A549 treated with AZD9567 at 1 μM for 4 hours (cell line): ENCODE measurements around the gene C19orf85. TPM values are rescaled to one million over a fixed set of nuclear protein-coding genes. Genes with fewer than 3 reads are reported as not detected.

Source experiments
- total RNA-seq: library from RNA; stranded (reverse); fragments of 200-300 nt; extraction: Qiagen RNA extraction; gene quantifications from 5 replicates; pipeline ENCODE4 v1.2.3, GENCODE V29; 2022; ENCODE audit not compliant: insufficient read depth

Gene C19orf85
- total RNA-seq, result not detected in 5 replicates

DNA sequence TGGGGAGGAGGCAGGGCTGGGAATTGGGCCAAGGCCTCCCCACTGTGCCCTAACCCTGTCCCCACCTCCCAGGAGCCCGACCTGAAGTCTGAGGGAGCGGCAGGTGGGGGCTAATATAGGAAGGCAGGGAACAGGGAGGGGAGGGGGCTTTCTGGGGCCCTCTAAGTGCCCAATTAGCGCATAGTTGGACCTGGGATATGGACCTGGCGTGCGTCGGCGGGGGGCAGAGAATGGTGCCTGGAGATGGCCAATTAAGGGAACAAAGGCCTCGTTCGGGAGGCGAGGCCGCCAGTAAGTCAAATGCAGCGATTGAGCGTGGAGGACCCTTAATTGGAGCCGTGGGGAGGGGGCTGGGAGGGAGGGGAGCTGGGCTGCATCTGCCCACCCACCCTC lies at the start of gene C19orf85:
TSS of gene C19orf85 (minus strand) at position 90 of the 393 bp plus-strand sequence. CDS start 197 bp downstream, outside the sequence.

DNA sequence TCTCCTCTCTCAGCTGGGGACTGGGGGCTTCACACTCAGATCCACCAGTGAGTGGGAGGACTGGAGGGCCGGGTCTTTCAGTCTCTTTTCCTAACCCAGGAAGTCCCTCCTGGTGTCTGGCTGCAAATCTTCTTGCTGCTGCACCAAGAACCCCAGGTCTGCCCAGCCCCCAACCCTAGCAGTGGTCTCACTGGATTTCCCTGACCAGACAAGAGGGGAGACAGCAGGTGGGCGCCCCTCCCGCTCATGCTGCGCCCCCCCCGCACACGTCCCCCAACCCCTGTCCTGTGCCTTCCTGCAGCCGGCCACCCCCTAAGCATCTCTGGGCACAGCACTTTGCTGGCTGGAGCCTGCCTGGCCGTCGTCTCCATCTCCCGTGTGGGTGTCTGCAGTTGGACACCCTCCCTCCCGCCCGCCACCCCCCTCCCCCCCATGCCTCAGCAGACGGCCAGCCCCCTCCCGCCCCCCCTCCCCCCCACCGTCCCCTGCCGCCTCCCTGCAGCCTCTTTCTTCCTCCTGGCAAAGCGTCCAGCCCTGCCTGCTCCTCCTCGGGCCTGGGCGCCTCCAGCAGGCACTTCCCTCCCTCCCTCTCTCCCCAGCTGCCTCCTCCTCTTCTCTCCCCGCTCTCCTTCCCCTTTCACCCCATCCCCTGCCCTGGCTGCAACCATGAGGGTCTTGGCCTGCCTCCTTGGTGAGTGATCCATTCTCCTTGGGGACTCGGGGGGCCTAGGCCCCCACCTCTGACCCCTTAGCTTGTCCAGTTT lies 23.6 kb upstream of the C19orf85 start, which contains the start of gene SSC5D:
TSS of gene SSC5D (plus strand) at position 513 of the 764 bp plus-strand sequence. CDS start at position 667, 154 bp downstream.

GRCh38 chr19:55484593-55485438 lies 20.3 kb upstream of the C19orf85 start, which contains the start of gene NAT14:
TSS of gene NAT14 (plus strand) at chr19:55485188. CDS start at chr19:55485709, 521 bp downstream.

DNA sequence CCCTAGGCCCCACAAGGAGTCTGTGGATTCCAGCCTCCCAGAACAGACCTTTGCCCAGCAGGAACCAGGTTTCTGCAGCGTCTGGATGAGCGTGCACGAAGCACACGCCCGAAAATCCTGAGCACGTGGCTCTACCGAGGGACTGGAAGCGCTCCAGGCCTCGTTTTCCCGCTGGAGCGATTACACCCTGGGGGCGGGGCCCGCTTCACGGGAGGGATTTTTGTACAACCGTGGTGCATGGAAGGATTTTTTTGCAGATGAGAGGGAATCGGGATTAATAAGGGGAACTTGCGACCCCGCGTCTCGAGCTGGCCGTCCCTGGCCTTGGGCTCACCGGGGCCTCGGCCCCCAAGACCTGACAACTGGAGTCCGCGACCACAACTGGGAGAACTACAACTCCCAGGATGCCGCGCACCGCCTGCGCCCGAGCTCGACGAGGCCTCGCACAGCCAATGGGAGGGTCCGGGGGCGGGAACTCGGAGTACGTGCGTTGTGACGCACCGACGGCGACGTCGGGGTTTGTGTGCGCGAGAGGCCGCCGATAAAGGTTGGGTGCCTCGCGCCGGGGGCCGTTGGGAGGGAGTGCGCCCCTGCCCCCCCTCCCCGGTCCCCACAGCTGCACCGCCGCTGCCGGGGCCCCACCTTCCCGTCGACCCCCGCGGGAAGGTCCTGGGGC lies 11.7 kb upstream of the C19orf85 start, which contains the start of gene ZNF628:
TSS of gene ZNF628 (plus strand) at position 518 of the 676 bp plus-strand sequence. CDS start 3,294 bp downstream, outside the sequence.

GRCh38 chr19:55461259-55461973 lies 3.1 kb downstream of the C19orf85 start, which contains the start of gene ISOC2:
TSS of gene ISOC2 (minus strand) at chr19:55461642. CDS start at chr19:55456486, 5,156 bp downstream.

DNA sequence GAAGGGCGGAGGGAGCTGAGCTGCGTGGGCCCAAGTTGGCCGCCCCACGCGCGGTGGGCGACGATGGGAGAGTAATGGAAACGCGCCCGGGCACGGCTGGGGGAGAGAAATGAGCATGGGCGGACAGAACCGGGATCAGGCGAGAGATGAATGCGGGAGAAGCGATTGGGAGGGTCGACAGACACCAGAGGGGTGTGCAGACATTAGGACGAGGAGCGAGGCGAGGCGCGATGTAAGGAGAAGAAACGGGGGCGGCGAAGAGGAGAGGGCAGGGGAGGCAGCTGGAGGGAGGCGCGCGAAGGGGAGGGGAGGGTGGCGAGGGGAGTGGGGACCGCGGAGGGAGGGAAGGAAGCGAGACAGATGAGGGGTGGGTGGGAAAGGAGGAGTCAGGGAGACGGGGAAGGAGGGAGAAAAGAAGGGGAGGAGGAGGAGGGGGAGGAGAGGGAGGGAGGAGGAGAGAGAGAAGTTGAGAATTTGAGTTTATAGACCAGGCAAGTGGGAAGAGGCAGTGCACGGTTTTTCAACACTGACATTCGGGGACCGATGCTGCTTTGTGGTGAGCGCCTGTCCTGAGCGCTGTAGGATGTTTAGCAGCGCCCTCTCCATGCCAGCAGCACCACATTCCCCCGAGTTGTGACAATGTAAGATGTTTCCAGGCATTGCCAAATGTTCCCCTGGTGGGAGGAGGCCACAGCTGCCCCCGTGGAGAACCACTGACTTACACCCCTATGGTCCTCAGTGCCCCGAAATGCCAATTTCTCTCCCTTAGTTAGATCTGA lies 21.3 kb downstream of the C19orf85 start, which contains the start of gene SHISA7:
TSS of gene SHISA7 (minus strand) at position 256 of the 779 bp plus-strand sequence. CDS start 437 bp downstream, outside the sequence.

Other genes with a start within 250 kb of the C19orf85 start
- gene TMEM86B, start 236.0 kb downstream of the C19orf85 start, total RNA-seq, result 5.1 to 6.4 TPM (median 5.7 TPM) in 5 replicates
- gene PPP6R1, start 205.7 kb downstream of the C19orf85 start, total RNA-seq, result 74.7 to 116 TPM (median 115 TPM) in 5 replicates
- gene HSPBP1, start 184.6 kb downstream of the C19orf85 start, total RNA-seq, result 129 to 149 TPM (median 137 TPM) in 5 replicates
- 2.5 to 3.3 TPM (median 3.1 TPM) in 5 replicates for gene BRSK1, start 180.8 kb downstream of the C19orf85 start, total RNA-seq
- gene TMEM150B, start 139.4 kb downstream of the C19orf85 start, total RNA-seq, result not detected in 5 replicates
- 3.1 to 8.1 TPM (median 7.0 TPM) in 5 replicates for gene KMT5C, start 124.9 kb downstream of the C19orf85 start, total RNA-seq
- 0.95 to 1.2 TPM (median 1.0 TPM) in 4 of 5 replicates, not detected in the other for gene COX6B2, start 110.0 kb downstream of the C19orf85 start, total RNA-seq
- gene GARIN5B, start 101.5 kb downstream of the C19orf85 start, total RNA-seq, result 0.10 to 0.22 TPM (median 0.16 TPM) in 4 of 5 replicates, not detected in the other
- 16.8 to 21.9 TPM (median 17.3 TPM) in 5 replicates for gene IL11, start 94.3 kb downstream of the C19orf85 start, total RNA-seq
- 1.6 to 2.0 TPM (median 1.8 TPM) in 4 of 5 replicates, not detected in the other for gene TMEM190, start 87.9 kb downstream of the C19orf85 start, total RNA-seq
- gene TMEM238, start 80.5 kb downstream of the C19orf85 start, total RNA-seq, result 6.5 to 9.2 TPM (median 8.0 TPM) in 4 of 5 replicates, not detected in the other
- gene RPL28, start 78.8 kb downstream of the C19orf85 start, total RNA-seq, result 2,640 to 3,810 TPM (median 2,807 TPM) in 5 replicates
- 283 to 453 TPM (median 448 TPM) in 5 replicates for gene UBE2S, start 57.0 kb downstream of the C19orf85 start, total RNA-seq
- 0.02 TPM in 2 of 5 replicates, not detected in the others for gene SHISA7, start 21.5 kb downstream of the C19orf85 start, total RNA-seq
- gene ISOC2, start 3.1 kb downstream of the C19orf85 start, total RNA-seq, result 49.3 to 64.4 TPM (median 61.3 TPM) in 5 replicates
- 4.3 to 7.1 TPM (median 6.2 TPM) in 5 replicates for gene ZNF628, start 11.9 kb upstream of the C19orf85 start, total RNA-seq
- 31.1 to 56.8 TPM (median 53.6 TPM) in 5 replicates for gene NAT14, start 20.4 kb upstream of the C19orf85 start, total RNA-seq
- 0.41 to 1.0 TPM (median 0.82 TPM) in 5 replicates for gene SSC5D, start 23.7 kb upstream of the C19orf85 start, total RNA-seq
- gene SBK2, start 72.4 kb upstream of the C19orf85 start, total RNA-seq, result 1.8 to 2.1 TPM (median 2.0 TPM) in 4 of 5 replicates, not detected in the other
- 0.79 to 1.2 TPM (median 0.93 TPM) in 4 of 5 replicates, not detected in the other for gene SBK3, start 80.8 kb upstream of the C19orf85 start, total RNA-seq
- 7.2 to 29.0 TPM (median 26.0 TPM) in 5 replicates for gene ZNF579, start 116.1 kb upstream of the C19orf85 start, total RNA-seq
- gene FIZ1, start 134.8 kb upstream of the C19orf85 start, total RNA-seq, result 18.8 to 22.1 TPM (median 21.4 TPM) in 5 replicates
- gene ZNF524, start 135.5 kb upstream of the C19orf85 start, total RNA-seq, result 11.7 to 18.6 TPM (median 17.2 TPM) in 5 replicates
- gene ZNF865, start 140.9 kb upstream of the C19orf85 start, total RNA-seq, result 5.6 to 11.6 TPM (median 11.2 TPM) in 5 replicates
- 5.3 to 7.2 TPM (median 6.9 TPM) in 5 replicates for gene ZNF784, start 159.8 kb upstream of the C19orf85 start, total RNA-seq
- 22.8 to 54.8 TPM (median 51.9 TPM) in 5 replicates for gene ZNF580, start 176.3 kb upstream of the C19orf85 start, total RNA-seq
- 32.4 to 52.5 TPM (median 51.0 TPM) in 5 replicates for gene ZNF581, start 178.9 kb upstream of the C19orf85 start, total RNA-seq
- 11.8 to 15.8 TPM (median 15.2 TPM) in 5 replicates for gene CCDC106, start 183.5 kb upstream of the C19orf85 start, total RNA-seq
- 256 to 304 TPM (median 290 TPM) in 5 replicates for gene U2AF2, start 190.3 kb upstream of the C19orf85 start, total RNA-seq
- gene EPN1, start 210.5 kb upstream of the C19orf85 start, total RNA-seq, result 120 to 215 TPM (median 193 TPM) in 5 replicates